Measurements from ENCODE around the gene TBCK. TPM values are rescaled to one million over a fixed set of nuclear protein-coding genes. Genes with fewer than 3 reads are reported as not detected.
A peak's percentile ranks its signal among the peaks of the same experiment; 100 is the strongest.
"Not testable (repeated sequence)": the region's sequence is repeated elsewhere in the genome, so short reads cannot be mapped to it uniquely, and the experiment has no call there.

The TBCK gene
- total RNA-seq, 1 donor from 2014 or later = 28.1 TPM

- Mint-ChIP-seq H3K4me1 (peaks cover 14% of the 10 kb centered on the region), H3K36me3 (ENCODE audit: low read depth) (peaks cover 77% of the 10 kb centered on the region)
Observed at GRCh38 chr4:106337916-106338315, 21.9 kb upstream of the TBCK start.

GRCh38 chr4:106336618-106337017 lies 20.6 kb upstream of the TBCK start:
- H3K4me3 Mint-ChIP-seq = no peak overlapping the region
- intact Hi-C loops (cut with micrococcal nuclease) = no loop called here

More at GRCh38 chr4:106337916-106338315, 21.9 kb upstream of the TBCK start:
- Mint-ChIP-seq H3K27me3 (no peaks in the 10 kb centered on the region), H3K9me3 (peaks cover 14% of the 10 kb centered on the region), H3K27ac (no peak overlapping the region), H3K4me3 (no peak overlapping the region)
- no peak for DNase-seq
- intact Hi-C loops (cut with micrococcal nuclease) = no loop called here

GRCh38 chr4:106334741-106335470 lies 18.9 kb upstream of the TBCK start:
- Mint-ChIP-seq H3K4me3 (no peak overlapping the region), H3K4me1 (peaks cover 2% of the 10 kb centered on the region), H3K27ac (peak overlapping the region; percentile 2), H3K36me3 (ENCODE audit: low read depth) (peaks cover 73% of the 10 kb centered on the region), H3K9me3 (peaks cover 14% of the 10 kb centered on the region), H3K27me3 (no peaks in the 10 kb centered on the region)
- intact Hi-C loops (cut with micrococcal nuclease) = no loop called here
- DNase-seq = no peak

More at GRCh38 chr4:106336618-106337017, 20.6 kb upstream of the TBCK start:
- Mint-ChIP-seq H3K27ac (no peak overlapping the region), H3K9me3 (peaks cover 14% of the 10 kb centered on the region), H3K4me1 (peaks cover 14% of the 10 kb centered on the region), H3K27me3 (no peaks in the 10 kb centered on the region), H3K36me3 (ENCODE audit: low read depth) (peaks cover 78% of the 10 kb centered on the region)
- DNase-seq = no peak

GRCh38 chr4:106333186-106333585 lies 17.2 kb upstream of the TBCK start:
- H3K36me3 Mint-ChIP-seq (ENCODE audit: low read depth) = peaks cover 69% of the 10 kb centered on the region
- H3K9me3 Mint-ChIP-seq = peaks cover 10% of the 10 kb centered on the region
- no peak overlapping the region for H3K4me3 Mint-ChIP-seq
- no peaks in the 10 kb centered on the region for H3K4me1 Mint-ChIP-seq
- intact Hi-C loops (cut with micrococcal nuclease) = no loop called here
- DNase-seq = no peak
- no peak overlapping the region for H3K27ac Mint-ChIP-seq
- no peaks in the 10 kb centered on the region for H3K27me3 Mint-ChIP-seq

GRCh38 chr4:106329041-106329618 lies 13.1 kb upstream of the TBCK start:
- intact Hi-C loops (cut with micrococcal nuclease) = no loop called here
- DNase-seq = peak; percentile 63
- H3K27ac Mint-ChIP-seq = no peak overlapping the region
- peaks cover 55% of the 10 kb centered on the region for H3K36me3 Mint-ChIP-seq (ENCODE audit: low read depth)
- H3K27me3 Mint-ChIP-seq = no peaks in the 10 kb centered on the region
- H3K4me3 Mint-ChIP-seq = no peak overlapping the region
- no peaks in the 10 kb centered on the region for H3K9me3 Mint-ChIP-seq
- H3K4me1 Mint-ChIP-seq = peaks cover 2% of the 10 kb centered on the region

GRCh38 chr4:106325800-106326199 lies 9.8 kb upstream of the TBCK start:
- peaks cover 5% of the 10 kb centered on the region for H3K4me1 Mint-ChIP-seq
- DNase-seq = no peak
- H3K36me3 Mint-ChIP-seq (ENCODE audit: low read depth) = peaks cover 39% of the 10 kb centered on the region
- no peak overlapping the region for H3K27ac Mint-ChIP-seq
- H3K4me3 Mint-ChIP-seq = no peak overlapping the region
- intact Hi-C loops (cut with micrococcal nuclease) = no loop called here
- H3K9me3 Mint-ChIP-seq = no peaks in the 10 kb centered on the region
- no peaks in the 10 kb centered on the region for H3K27me3 Mint-ChIP-seq

GRCh38 chr4:106323119-106323518 lies 7.1 kb upstream of the TBCK start:
- H3K4me1 Mint-ChIP-seq = peaks cover 14% of the 10 kb centered on the region
- H3K9me3 Mint-ChIP-seq = peaks cover 3% of the 10 kb centered on the region
- H3K36me3 Mint-ChIP-seq (ENCODE audit: low read depth) = peaks cover 33% of the 10 kb centered on the region
- intact Hi-C loops (cut with micrococcal nuclease) = no loop called here
- H3K27me3 Mint-ChIP-seq = no peaks in the 10 kb centered on the region
- no peak overlapping the region for H3K27ac Mint-ChIP-seq
- no peak for DNase-seq
- no peak overlapping the region for H3K4me3 Mint-ChIP-seq

- intact Hi-C loops (cut with micrococcal nuclease); H3K27me3 Mint-ChIP-seq; H3K4me3 Mint-ChIP-seq; H3K9me3 Mint-ChIP-seq; H3K27ac Mint-ChIP-seq; DNase-seq: not testable (repeated sequence)
- Mint-ChIP-seq H3K36me3 (ENCODE audit: low read depth) (peaks cover 23% of the 10 kb centered on the region), H3K4me1 (peaks cover 12% of the 10 kb centered on the region)
Observed at GRCh38 chr4:106321814-106322213, 5.8 kb upstream of the TBCK start.

- peaks cover 12% of the 10 kb centered on the region for H3K4me1 Mint-ChIP-seq
- H3K27me3 Mint-ChIP-seq; H3K4me3 Mint-ChIP-seq; H3K9me3 Mint-ChIP-seq; H3K27ac Mint-ChIP-seq; intact Hi-C loops (cut with micrococcal nuclease); DNase-seq: not testable (repeated sequence)
- H3K36me3 Mint-ChIP-seq (ENCODE audit: low read depth) = peaks cover 20% of the 10 kb centered on the region
Observed at GRCh38 chr4:106321168-106321567, 5.2 kb upstream of the TBCK start.

GRCh38 chr4:106320235-106320634 lies 4.2 kb upstream of the TBCK start:
- H3K9me3 Mint-ChIP-seq = peaks cover 3% of the 10 kb centered on the region

GRCh38 chr4:106318511-106318910 lies 2.5 kb upstream of the TBCK start:
- H3K27me3 Mint-ChIP-seq = no peaks in the 10 kb centered on the region
- no peak overlapping the region for H3K4me3 Mint-ChIP-seq
- H3K27ac Mint-ChIP-seq = no peak overlapping the region
- H3K9me3 Mint-ChIP-seq = peaks cover 3% of the 10 kb centered on the region
- H3K36me3 Mint-ChIP-seq (ENCODE audit: low read depth) = peaks cover 17% of the 10 kb centered on the region
- H3K4me1 Mint-ChIP-seq = peaks cover 20% of the 10 kb centered on the region
- no peak for DNase-seq
- intact Hi-C loops (cut with micrococcal nuclease) = loop anchor here (5.0 kb wide), 3 partner anchors 611 to 1404 kb away; partner anchors contain the start of genes GSTCD, INTS12, PAPSS1 and PPA2

More at GRCh38 chr4:106320235-106320634, 4.2 kb upstream of the TBCK start:
- intact Hi-C loops (cut with micrococcal nuclease) = no loop called here
- Mint-ChIP-seq H3K4me1 (peaks cover 12% of the 10 kb centered on the region), H3K36me3 (ENCODE audit: low read depth) (peaks cover 19% of the 10 kb centered on the region), H3K4me3 (no peak overlapping the region), H3K27ac (no peak overlapping the region), H3K27me3 (no peaks in the 10 kb centered on the region)
- DNase-seq = no peak

GRCh38 chr4:106317815-106318214 lies 1.8 kb upstream of the TBCK start:
- H3K4me3 Mint-ChIP-seq = no peak overlapping the region
- intact Hi-C loops (cut with micrococcal nuclease) = loop anchor here (5.0 kb wide), 3 partner anchors 611 to 1404 kb away; partner anchors contain the start of genes GSTCD, INTS12, PAPSS1 and PPA2
- H3K36me3 Mint-ChIP-seq (ENCODE audit: low read depth) = peaks cover 17% of the 10 kb centered on the region
- peaks cover 3% of the 10 kb centered on the region for H3K9me3 Mint-ChIP-seq
- H3K27me3 Mint-ChIP-seq = no peaks in the 10 kb centered on the region
- H3K4me1 Mint-ChIP-seq = peaks cover 25% of the 10 kb centered on the region
- DNase-seq = no peak
- no peak overlapping the region for H3K27ac Mint-ChIP-seq

- peaks cover 3% of the 10 kb centered on the region for H3K9me3 Mint-ChIP-seq
- peaks cover 24% of the 10 kb centered on the region for H3K4me1 Mint-ChIP-seq
- peak; percentile 64 for DNase-seq
- intact Hi-C loops (cut with micrococcal nuclease) = loop anchor here (5.0 kb wide), 3 partner anchors 610 to 1405 kb away; partner anchors contain the start of genes GSTCD, INTS12, PAPSS1 and PPA2
- no peak overlapping the region for H3K27ac Mint-ChIP-seq
- no peak overlapping the region for H3K4me3 Mint-ChIP-seq
- H3K36me3 Mint-ChIP-seq (ENCODE audit: low read depth) = peaks cover 18% of the 10 kb centered on the region
- no peaks in the 10 kb centered on the region for H3K27me3 Mint-ChIP-seq
Observed at GRCh38 chr4:106316773-106317409, 882 bp upstream of the TBCK start.

- Mint-ChIP-seq H3K9me3 (peaks cover 3% of the 10 kb centered on the region), H3K36me3 (ENCODE audit: low read depth) (peaks cover 9% of the 10 kb centered on the region), H3K27ac (no peak overlapping the region), H3K4me3 (no peak overlapping the region), H3K4me1 (peaks cover 23% of the 10 kb centered on the region), H3K27me3 (no peaks in the 10 kb centered on the region)
- no peak for DNase-seq
- intact Hi-C loops (cut with micrococcal nuclease) = loop anchor here (5.0 kb wide), 3 partner anchors 608 to 1407 kb away; partner anchors contain the start of genes GSTCD, INTS12, PAPSS1 and PPA2
Observed at GRCh38 chr4:106315476-106315967, 487 bp downstream of the TBCK start.

Measured in activated CD4-positive, alpha-beta T cell treated with anti-CD3 and anti-CD28 coated beads, Interleukin-2, amount 10 ng/mL, durations not matched to agents 24 days and 14 days (primary cell).